Vagina (tissue), 2 donors: Measurements from ENCODE around the gene AMACR. TPM values are rescaled to one million over a fixed set of nuclear protein-coding genes. Genes with fewer than 3 reads are reported as not detected.

Experiments
- DNase-seq, 2 donors: peaks; one replicate each; pipeline ENCODE4 v3.0.0-alpha.2; 2017; ENCODE audit errors: extremely low spot score in 2 of 2
- H3K27ac ChIP-seq: fragments of 200-600 bp; sonication (generic); one replicate; pipeline ENCODE4 v1.5.1; 2019
- H3K27me3 ChIP-seq: fragments of 200-600 bp; sonication (generic); one replicate; pipeline ENCODE4 v1.5.1; 2019
- H3K36me3 ChIP-seq, 2 donors: fragments of 200-600 bp; sonication (generic); one replicate each; pipeline ENCODE4 v1.5.1; 2017 to 2019
- H3K4me1 ChIP-seq: fragments of 200-600 bp; sonication (generic); one replicate; pipeline ENCODE4 v1.5.1; 2019
- H3K4me3 ChIP-seq, 2 donors: fragments of 200-600 bp; sonication (generic); 1 replicate in 1 of 2; 2 replicates in 1 of 2; pipeline ENCODE4 v1.5.1; 2016 to 2019
- H3K9me3 ChIP-seq: fragments of 200-600 bp; sonication (generic); one replicate; pipeline ENCODE4 v1.5.1; 2019
- POLR2A ChIP-seq, 2 donors: fragments of 450-650 bp; IDR thresholded peaks; one replicate each; pipeline ENCODE4 v1.6.1; 2017; ENCODE audit warnings: antibody characterized with exemption in 2 of 2, mild to moderate bottlenecking in 2 of 2, moderate library complexity in 2 of 2
- POLR2AphosphoS5 ChIP-seq, 2 donors: sonication (generic); formaldehyde crosslinking; IDR thresholded peaks; one replicate each; pipeline ENCODE4 v1.9.0; 2017; ENCODE audit warnings: antibody characterized with exemption in 2 of 2, mild to moderate bottlenecking in 2 of 2, low read depth in 1 of 2; ENCODE audit not compliant: insufficient read depth in 1 of 2
- intact Hi-C: fragments of 100-400 bp; cut with DNase I; formaldehyde crosslinking; loops from one replicate; pipeline ENCODE4 v1.15.1; 2023
- total RNA-seq: library from RNA; depleted of rRNA; stranded (reverse); fragments of >200 nt; gene quantifications from one replicate; pipeline ENCODE4 v1.2.3, GENCODE V29; 2016
- TF ChIP-seq, protein P1 (sequence below), 3 experiments: fragments of 450-650 bp in 2 of 3; fragments of 200-600 bp in 1 of 3; sonication (generic) in 1 of 3; IDR thresholded peaks; one replicate each; pipeline ENCODE4 v1.5.1; 2017 to 2019; ENCODE audit warnings: antibody characterized with exemption in 3 of 3, mild to moderate bottlenecking in 2 of 3, moderate library complexity in 2 of 3

AMACR gene
- total RNA-seq, 1 donor from 2014 or later = 4.9 TPM

DNA sequence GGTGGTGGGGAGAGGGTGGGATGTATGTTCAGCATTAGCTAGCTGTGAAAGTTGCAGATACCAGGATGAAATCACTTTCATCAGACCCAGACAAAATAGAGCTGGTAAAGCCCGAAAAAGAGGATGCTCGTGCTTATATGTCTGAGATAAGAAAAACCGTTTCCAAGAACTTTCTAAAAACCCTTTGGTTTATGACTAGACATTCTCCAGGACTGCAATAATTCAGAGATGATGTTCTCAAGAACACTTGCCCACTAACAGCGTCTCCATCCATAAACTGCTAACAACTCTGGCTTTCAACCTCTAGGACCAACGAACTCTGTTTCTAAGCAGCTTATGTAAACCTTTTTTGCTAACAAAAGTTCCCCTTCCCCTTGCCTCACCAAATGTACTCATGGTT lies 8.4 kb upstream of the AMACR start:
- no peak for DNase-seq
- intact Hi-C loops = no loop called here
- no peak overlapping the region for H3K4me3 ChIP-seq
- H3K27me3 ChIP-seq = no peaks in the 10 kb centered on the region
- H3K4me1 ChIP-seq = no peaks in the 10 kb centered on the region
- H3K36me3 ChIP-seq = no peaks in the 10 kb centered on the region
- no peaks in the 10 kb centered on the region for H3K9me3 ChIP-seq
- TF ChIP-seq, protein P1, sequence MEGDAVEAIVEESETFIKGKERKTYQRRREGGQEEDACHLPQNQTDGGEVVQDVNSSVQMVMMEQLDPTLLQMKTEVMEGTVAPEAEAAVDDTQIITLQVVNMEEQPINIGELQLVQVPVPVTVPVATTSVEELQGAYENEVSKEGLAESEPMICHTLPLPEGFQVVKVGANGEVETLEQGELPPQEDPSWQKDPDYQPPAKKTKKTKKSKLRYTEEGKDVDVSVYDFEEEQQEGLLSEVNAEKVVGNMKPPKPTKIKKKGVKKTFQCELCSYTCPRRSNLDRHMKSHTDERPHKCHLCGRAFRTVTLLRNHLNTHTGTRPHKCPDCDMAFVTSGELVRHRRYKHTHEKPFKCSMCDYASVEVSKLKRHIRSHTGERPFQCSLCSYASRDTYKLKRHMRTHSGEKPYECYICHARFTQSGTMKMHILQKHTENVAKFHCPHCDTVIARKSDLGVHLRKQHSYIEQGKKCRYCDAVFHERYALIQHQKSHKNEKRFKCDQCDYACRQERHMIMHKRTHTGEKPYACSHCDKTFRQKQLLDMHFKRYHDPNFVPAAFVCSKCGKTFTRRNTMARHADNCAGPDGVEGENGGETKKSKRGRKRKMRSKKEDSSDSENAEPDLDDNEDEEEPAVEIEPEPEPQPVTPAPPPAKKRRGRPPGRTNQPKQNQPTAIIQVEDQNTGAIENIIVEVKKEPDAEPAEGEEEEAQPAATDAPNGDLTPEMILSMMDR (IDR thresholded peaks at IDR 0.05) = no peak
- TF ChIP-seq POLR2AphosphoS5 (IDR thresholded peaks at IDR 0.05; ENCODE audit: insufficient read depth in 1 of 2, low read depth in 1 of 2) (no peak), POLR2A (IDR thresholded peaks at IDR 0.05) (no peak)
- H3K27ac ChIP-seq = no peak overlapping the region

DNA sequence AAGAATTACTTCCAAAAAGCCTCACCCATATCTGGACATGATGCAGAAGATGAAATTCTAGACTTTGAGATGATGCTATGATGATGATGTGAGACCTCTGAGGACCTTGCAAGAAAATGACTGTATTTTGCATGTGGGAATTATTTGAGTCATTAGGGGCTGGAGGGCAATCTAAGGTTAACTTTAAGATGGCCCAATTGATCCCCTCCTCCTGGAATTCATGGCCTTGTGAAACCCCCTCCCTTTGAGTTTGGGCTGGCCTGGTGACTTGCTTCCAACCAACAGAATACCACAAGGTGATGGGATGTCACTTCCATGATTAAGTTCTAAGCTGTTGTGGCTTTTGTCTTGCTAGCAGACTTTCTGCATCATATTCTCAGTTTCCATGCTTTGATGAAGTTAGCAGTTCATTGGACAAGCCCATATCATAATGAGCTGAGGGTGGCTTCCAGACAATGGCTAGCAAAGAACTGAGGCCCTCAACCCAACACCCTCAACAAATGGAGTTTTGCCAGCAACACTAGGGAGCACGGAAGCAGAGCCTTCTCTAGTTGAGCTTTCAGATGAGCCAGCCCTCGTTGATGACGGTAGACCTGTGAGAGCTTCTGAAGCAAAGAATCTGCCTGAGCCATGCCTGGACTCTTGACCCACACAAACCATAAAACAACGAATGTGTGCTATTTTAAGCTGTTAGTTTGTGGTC lies 7.4 kb upstream of the AMACR start:
- no peaks in the 10 kb centered on the region for H3K36me3 ChIP-seq
- TF ChIP-seq POLR2A (IDR thresholded peaks at IDR 0.05) (no peak), POLR2AphosphoS5 (IDR thresholded peaks at IDR 0.05; ENCODE audit: insufficient read depth in 1 of 2, low read depth in 1 of 2) (no peak)
- TF ChIP-seq, protein P1 (IDR thresholded peaks at IDR 0.05) = no peak
- H3K27me3 ChIP-seq = no peaks in the 10 kb centered on the region
- H3K4me1 ChIP-seq = no peaks in the 10 kb centered on the region
- intact Hi-C loops = no loop called here
- DNase-seq = no peak
- H3K9me3 ChIP-seq = no peaks in the 10 kb centered on the region
- no peak overlapping the region for H3K27ac ChIP-seq
- no peak overlapping the region for H3K4me3 ChIP-seq

DNA sequence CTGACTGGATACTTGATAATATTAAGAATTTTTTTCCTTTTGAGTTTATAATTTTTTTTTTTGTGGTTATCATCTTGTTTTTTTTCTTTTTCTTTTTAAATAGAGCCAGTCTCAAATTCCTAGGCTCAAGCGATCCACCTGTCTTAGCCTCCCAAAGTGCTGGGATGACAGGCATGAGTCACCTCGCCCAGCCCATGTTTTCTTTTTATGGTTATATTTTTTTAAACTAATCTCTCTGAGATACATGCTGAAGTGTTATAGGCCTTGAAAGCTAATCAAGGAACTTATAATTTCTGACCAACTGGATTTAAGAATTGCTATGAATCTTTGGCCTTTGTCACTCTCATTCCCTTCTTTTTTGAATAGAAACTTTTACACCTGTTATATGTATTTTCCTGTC lies 6.8 kb upstream of the AMACR start:
- TF ChIP-seq POLR2AphosphoS5 (IDR thresholded peaks at IDR 0.05; ENCODE audit: insufficient read depth in 1 of 2, low read depth in 1 of 2) = no peak
- TF ChIP-seq, protein P1 (IDR thresholded peaks at IDR 0.05) = no peak
- Histone ChIP-seq H3K9me3 (no peaks in the 10 kb centered on the region), H3K27me3 (no peaks in the 10 kb centered on the region), H3K27ac (no peak overlapping the region), H3K4me1 (no peaks in the 10 kb centered on the region), H3K4me3 (no peak overlapping the region), H3K36me3 (no peaks in the 10 kb centered on the region)
- intact Hi-C loops = no loop called here
- no peak for DNase-seq

DNA sequence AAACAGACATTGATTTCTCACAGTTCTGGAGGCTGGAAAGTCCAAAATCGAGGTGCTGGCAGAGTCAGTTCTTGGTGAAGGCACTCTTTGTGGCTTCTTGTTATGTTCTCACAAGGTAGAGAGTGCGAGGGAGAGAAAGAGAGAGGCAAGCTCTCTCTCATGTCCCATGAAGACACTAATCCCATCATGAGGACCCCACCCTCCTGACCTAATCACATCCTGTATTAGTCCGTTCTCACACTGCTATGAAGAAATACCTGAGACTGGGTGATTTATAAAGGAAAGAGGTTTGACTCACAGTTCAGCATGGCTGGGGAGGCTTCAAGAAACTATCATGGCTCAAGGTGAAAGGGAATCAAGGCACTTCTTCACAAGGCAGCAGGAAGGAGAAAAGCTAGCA lies 5.7 kb upstream of the AMACR start:
- no peak for DNase-seq
- Histone ChIP-seq H3K27ac (no peak overlapping the region), H3K4me3 (no peak overlapping the region), H3K36me3 (no peaks in the 10 kb centered on the region), H3K4me1 (peaks cover 5% of the 10 kb centered on the region), H3K27me3 (no peaks in the 10 kb centered on the region), H3K9me3 (no peaks in the 10 kb centered on the region)
- intact Hi-C loops = no loop called here
- TF ChIP-seq, protein P1 (IDR thresholded peaks at IDR 0.05) = no peak
- TF ChIP-seq POLR2A (IDR thresholded peaks at IDR 0.05) (no peak), POLR2AphosphoS5 (IDR thresholded peaks at IDR 0.05; ENCODE audit: insufficient read depth in 1 of 2, low read depth in 1 of 2) (no peak)

DNA sequence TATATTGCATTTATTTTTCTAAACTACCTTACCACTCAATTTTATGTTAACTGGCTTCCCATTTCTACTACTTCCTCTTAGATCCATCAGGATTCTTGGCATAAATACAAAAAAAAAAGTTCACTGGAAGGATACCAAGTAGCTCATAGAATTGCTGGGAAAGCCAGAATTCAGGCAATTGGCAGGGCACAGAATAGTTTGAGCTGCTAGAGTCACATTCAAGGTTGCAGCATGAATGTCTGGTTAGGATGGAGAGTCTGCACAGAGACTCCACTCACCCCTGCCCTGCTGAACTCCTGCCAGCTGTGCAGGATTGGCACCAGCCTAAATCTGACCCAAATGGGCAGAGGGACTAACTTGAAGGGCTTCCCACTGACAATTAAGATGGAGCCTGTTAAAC lies 4.9 kb upstream of the AMACR start:
- Histone ChIP-seq H3K36me3 (no peaks in the 10 kb centered on the region), H3K9me3 (no peaks in the 10 kb centered on the region), H3K27me3 (no peaks in the 10 kb centered on the region), H3K4me3 (no peak overlapping the region), H3K4me1 (peaks cover 6% of the 10 kb centered on the region), H3K27ac (no peak overlapping the region)
- DNase-seq = no peak
- TF ChIP-seq POLR2AphosphoS5 (IDR thresholded peaks at IDR 0.05; ENCODE audit: insufficient read depth in 1 of 2, low read depth in 1 of 2) (no peak), POLR2A (IDR thresholded peaks at IDR 0.05) (no peak)
- TF ChIP-seq, protein P1 (IDR thresholded peaks at IDR 0.05) = no peak
- intact Hi-C loops = no loop called here
